GM19452 (cell line): ENCODE results near the gene PCARE.
A peak's percentile ranks its signal among the peaks of the same experiment; 100 is the strongest.
"Not testable (repeated sequence)": the region's sequence is repeated elsewhere in the genome, so short reads cannot be mapped to it uniquely, and the experiment has no call there.

Experiments
- ATAC-seq: cut with Tn5 transposase; IDR thresholded peaks from one replicate; pipeline ENCODE4 v1.9.1; 2021; ENCODE audit not compliant: unreplicated experiment

Gene PCARE

GRCh38 chr2:29097569-29097968 is 23.2 kb upstream of the PCARE start:
- ATAC-seq, result no peak

- ATAC-seq, result no peak
Measured at GRCh38 chr2:29096969-29097368, 22.6 kb upstream of the PCARE start.

DNA sequence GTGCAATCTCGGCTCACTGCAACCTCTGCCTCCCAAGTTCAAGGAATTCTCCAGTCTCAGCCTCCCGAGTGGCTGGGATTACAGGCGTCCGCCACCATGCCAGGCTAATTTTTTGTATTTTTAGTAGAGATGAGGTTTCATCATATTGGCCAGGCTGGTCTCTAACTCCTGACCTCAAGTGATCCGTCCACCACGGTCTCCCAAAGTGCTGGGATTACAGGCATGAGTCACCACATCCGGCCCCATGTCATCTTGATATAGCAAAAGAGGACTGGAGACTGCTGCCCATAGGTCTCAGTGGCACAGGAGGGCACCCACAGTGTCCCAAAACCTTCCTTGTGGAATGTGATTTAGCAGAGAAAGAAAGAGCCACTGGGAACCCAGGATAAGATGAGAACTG is 16.0 kb upstream of the PCARE start:
- not testable (repeated sequence) for ATAC-seq

DNA sequence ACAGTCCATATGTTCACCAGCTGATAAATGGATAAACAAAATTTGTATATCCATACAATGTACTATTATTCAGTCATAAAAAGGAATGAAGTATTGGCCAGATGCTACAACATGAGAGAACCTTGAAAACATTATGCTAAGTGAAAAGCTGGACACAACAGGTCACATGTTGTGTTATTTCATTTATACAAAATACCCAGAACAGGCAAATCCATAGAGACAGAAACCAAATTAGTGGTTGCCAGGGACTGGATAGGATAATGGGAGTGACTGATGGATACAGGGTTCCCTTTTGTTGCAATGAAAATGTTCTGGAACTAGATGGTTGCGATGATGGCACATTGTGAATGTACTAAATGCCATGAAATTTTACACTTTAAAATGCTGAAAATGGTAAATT is 10.2 kb upstream of the PCARE start:
- ATAC-seq, result no peak

- peak; percentile 78 for ATAC-seq
Measured at GRCh38 chr2:29082804-29083495, 8.6 kb upstream of the PCARE start.

DNA sequence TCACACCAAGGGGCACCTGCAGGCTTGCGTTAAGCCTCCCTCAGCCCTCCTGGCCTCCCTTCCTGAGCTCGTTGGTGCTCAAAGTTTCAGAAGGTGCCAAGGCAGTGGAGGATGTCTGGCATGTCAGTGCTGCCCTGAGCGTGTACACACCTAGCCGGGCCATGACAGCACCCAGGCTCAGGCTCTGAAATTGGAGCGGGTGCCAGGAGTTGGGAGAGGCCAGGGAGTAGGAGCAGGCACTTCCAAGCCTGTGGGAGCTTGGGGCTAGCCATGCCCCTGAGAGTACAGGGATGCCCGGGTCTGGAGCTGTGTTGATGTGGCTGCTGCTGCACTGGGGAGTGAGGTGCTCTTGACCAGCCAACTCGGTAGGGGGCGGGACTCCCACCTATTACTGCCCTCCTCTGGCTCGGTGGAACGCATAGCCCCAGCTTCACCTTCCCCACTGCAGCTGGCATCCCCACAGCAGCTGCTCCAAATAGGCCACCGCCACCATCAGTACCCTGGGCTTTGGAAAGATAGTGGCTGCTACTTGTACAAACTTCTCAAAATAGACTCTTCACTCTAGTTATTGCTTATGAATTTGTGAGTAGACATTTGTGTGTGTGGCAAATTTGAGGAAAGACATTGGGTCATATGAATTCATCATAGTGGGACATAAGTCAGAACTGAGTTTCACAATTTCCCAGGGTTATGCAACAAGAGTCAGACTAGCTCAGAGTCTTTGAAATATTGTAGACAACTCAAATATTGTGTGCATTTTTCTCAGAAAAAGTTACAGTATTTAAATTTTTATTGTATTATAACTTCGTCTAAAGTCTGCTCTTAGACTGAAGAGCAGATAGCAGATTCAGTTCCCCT is 6.8 kb upstream of the PCARE start:
- no peak for ATAC-seq

- ATAC-seq, result no peak
Measured at GRCh38 chr2:29079887-29080286, 5.6 kb upstream of the PCARE start.

GRCh38 chr2:29075894-29076705 is 1.8 kb upstream of the PCARE start:
- ATAC-seq, result no peak

DNA sequence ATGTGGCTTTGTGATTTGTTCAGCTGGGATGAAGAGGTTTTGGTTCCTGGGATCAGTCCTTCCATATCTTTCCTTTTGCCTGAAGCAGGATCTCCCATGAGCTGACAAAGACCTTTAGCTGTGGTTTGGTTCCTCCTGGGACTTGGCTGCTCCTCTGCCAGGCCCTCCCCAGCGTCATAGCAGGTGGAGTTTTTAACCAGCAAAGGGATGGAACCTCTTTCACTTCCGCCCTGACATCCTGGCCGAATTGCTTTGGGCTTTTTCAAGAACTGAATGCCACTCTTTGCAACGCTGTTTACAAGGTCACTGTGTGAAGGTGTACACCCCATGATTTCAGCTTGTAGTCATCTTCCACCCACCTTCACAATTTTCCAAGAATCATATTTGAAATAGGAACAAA is 390 bp downstream of the PCARE start:
- no peak for ATAC-seq

- ATAC-seq, result no peak
Measured at GRCh38 chr2:29072971-29073725, 1.2 kb downstream of the PCARE start.

DNA sequence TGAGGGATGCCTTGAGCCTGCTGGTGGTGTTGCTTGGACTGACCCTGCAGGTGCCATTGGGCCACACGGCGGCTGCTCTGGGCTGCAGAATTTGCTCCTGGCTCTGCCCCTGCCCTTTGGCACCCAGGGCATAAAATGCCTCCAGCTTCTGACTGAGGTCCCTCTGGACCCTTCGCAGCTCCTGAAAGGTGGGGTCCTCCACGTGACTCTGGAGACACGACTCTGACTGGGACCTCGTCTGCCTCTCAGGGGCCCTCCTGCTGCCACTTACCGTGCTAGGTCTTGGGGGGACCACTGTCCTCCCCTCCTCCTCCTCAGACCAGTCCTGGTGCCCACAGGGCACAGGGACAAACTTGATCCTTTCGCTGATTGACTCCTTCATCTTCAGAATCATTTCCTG is 2.1 kb downstream of the PCARE start:
- no peak for ATAC-seq

DNA sequence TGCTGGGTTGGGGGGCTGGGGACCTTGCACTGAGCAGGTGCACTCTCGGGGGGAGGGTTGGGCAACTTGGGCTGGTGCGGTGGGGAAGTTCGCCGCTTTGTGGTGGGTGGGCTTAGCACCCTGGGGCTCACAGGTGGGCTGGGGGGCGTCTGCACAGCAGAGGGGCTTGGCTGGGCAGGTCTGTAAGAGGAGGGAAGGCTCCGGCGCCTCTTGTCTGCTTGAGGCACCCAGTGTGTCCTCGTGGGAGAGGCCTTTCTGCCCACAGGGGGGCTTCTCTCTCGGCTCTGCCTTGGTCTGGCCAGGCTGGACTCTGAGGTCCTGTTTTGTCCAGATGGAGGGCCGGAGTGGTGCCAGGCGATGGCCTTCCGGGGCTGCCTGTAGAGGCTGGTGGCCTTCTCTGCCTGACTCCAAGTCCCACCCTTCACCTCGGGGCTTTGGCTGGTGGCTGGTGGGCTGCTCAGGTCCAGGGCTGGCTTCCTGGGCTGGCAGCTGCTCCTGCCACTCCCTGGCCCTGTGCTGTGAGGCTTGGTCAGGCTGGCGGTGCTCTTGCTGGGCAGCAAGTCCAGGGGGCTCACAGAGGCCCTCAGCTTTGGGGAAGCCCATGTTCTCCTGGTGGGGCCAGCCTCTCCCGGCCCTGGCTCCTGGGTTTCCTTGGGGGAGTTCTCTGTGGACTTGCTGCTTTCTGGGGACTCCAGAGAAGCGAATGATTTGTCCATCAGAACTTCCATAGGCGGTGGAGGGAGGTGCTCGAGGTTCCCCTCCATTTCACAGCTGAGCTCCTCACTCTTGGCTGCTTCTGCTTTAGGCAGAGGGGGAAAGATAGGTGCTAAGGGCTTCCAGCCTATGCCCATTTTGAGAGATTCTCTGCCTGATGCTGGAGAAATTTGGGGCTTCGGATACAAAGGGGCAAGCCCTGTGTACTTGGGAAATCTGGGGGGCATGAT is 3.0 kb downstream of the PCARE start:
- no peak for ATAC-seq

DNA sequence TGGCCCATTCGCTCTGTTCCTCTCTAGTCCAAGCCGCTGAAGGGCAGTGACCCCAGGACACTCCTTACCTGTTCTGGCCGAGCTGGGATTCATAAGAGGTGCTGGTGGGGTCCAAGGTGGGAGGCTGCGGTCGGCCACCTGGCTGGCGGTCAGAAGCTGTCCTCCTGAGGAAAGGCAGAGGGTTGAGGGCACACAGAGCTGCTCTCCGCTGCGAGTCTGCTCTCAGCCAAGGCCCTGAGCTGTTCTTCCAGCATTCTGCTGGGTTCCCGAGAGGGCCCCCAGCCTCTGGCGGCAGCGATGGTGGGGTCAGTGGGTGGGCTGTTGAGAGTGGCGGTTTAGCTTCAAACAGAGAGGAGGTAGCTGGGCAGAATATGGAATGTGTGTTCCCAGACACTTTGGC is 3.8 kb downstream of the PCARE start:
- no peak for ATAC-seq

DNA sequence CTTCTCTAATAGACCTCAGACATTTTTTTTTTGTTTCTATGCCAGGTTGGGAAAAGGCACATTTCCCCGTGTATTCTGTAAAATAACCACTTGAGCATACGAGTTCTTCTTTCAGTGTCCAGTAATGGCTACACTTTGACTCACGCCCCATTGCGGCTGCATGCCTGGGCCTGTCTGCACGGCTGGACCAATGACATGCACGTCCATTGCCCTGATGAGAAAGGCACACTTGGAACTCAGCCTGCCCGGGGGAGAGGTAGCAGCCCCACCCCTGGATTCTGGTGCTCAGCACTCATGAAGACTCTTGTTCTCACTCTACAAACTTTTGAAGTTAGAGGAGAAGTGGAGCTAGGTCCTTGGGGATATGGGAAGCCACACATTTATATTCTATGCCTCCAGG is 5.8 kb downstream of the PCARE start:
- no peak for ATAC-seq

DNA sequence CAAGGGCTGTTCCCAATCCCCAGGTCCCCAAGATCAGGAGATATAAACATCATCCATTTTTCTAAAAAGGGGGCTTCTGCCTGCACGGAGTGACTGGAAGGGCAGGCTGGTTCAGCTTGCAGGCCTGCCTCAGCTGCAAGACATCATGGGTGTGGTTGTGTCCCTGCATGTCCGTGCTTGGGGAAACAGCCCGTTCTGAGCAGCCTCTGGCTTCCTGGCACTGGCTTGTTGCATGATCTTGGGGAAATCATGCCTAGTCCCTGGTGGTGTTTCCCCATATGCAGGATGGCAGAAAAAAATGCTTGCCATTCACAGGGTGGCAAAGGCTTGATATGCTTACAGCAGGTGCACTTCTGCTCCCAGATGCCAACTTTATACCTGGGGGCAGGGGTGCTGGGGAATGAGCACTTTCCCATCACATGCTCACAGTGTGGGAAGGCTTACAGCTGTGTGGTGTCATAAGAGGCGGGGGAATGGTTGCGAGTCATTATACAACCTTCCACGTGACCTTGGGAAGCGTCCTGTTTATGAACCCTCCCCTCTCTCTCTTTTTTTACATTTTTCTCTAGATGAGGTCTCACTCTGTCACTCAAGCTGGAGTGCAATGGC is 7.2 kb downstream of the PCARE start:
- ATAC-seq, result no peak

DNA sequence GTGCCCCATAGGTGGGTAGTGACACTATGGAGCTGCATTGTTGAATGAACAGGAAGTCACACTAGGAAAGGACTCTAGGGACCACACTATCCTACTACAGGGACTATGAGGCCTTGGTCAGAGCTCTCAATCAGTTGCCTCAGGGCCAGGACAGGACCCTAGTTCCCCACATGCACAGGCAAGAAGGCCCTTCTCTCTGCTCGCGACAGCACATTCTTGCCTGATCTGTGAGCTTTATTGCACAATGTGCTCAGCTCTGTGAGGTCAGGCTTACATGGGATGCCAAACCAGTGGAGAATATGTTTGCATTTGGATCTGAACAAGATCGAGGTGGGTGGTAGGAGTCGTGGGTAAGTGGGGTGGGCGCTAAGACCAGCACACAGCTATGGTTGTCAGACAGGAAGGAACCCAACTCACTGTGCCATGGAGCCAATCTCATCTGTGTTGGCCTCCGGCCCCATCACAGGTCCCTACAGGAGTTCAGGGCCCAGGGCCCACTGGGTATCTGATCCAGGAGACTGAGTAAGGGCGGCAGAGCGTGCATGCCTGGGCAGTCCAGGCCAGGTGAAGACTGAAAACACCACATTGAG is 8.0 kb downstream of the PCARE start:
- ATAC-seq, result no peak

DNA sequence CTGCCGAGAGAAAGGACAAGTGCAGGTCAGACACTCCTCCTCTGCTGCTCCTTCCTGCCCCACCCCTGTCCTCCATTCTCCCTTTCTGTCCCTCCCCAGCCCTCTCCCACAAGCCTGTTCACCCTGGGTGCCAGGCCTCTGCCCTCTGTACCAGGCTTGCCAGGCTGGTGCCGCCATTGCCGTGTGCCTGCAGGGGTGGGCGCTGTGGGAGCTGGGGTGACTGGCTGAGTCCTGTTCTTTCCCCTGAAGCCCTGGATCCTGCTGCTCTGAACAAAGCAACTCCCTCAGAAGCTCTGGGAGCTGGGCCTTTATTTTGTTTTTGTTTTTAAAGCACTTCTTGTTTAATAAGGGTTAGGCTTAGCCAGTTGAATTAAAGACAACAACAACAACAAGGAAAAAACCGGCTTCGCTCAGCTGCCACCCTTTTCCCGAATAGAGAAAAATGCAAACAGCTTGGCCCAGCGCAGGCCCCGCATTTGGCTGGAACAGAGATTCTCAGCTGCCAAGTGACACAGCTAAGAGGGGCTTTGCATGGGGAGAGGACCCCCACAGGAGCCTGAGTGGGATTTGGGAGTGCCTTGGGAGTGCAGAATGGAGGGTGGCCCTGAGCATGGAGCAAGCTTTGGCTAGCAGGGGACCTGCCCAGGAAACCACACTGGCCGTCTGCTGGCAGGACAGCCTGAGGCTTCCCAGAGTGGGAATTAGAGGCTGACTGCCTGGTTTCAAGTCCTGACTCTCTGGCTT is 9.1 kb downstream of the PCARE start:
- no peak for ATAC-seq

GRCh38 chr2:29064746-29065067 is 9.6 kb downstream of the PCARE start:
- no peak for ATAC-seq

GRCh38 chr2:29064346-29064715 is 10.0 kb downstream of the PCARE start:
- no peak for ATAC-seq
